HG03439 (cell line): ENCODE measurements around the gene ARMC2.
"Not testable (repeated sequence)": the region's sequence is repeated elsewhere in the genome, so short reads cannot be mapped to it uniquely, and the experiment has no call there.

ENCODE experiments used
- ATAC-seq: cut with Tn5 transposase; IDR thresholded peaks from one replicate; pipeline ENCODE4 v1.9.1; 2021; ENCODE audit warnings: mild to moderate bottlenecking, moderate library complexity; ENCODE audit not compliant: unreplicated experiment

ARMC2 gene

DNA sequence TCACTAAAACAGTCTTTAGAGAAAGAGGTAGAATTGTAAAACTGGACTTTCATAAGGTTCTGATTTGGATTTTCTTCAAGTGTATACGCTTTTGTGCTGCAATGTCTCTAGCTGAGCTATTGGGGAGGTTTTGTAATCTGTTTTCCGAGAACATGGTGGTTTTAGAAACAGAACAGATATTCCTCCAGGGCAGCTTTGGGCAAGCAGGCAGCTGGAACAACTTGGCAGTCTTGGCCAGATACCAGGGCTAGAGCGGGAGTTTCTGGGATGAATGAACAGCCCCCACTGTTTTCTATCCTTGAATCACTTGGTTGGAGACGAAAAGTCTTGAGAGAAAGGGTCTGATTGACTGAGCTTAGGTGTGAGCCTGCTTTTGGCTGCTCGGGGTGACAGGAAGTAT, 17.1 kb upstream of the ARMC2 start:
- no peak for ATAC-seq

DNA sequence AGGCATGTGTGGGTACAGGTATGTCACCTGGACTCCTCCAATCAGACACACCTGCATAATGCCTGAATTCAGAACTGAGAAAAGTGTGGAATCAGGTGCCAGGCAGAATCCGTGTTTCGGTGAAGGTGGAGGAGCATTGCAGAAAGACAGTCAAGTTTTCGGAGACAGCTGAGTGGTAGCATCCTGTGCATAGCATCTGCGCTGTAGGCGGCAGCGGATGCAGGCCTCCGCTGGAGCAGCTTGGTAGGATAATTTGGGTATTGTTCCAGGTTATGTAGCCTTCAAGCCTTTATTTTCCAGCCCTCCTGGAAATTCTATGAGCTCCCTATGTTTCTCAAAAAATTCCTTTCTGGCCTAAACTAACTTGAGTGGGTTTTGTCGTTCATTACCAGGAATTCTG, 15.5 kb upstream of the ARMC2 start:
- ATAC-seq = no peak

DNA sequence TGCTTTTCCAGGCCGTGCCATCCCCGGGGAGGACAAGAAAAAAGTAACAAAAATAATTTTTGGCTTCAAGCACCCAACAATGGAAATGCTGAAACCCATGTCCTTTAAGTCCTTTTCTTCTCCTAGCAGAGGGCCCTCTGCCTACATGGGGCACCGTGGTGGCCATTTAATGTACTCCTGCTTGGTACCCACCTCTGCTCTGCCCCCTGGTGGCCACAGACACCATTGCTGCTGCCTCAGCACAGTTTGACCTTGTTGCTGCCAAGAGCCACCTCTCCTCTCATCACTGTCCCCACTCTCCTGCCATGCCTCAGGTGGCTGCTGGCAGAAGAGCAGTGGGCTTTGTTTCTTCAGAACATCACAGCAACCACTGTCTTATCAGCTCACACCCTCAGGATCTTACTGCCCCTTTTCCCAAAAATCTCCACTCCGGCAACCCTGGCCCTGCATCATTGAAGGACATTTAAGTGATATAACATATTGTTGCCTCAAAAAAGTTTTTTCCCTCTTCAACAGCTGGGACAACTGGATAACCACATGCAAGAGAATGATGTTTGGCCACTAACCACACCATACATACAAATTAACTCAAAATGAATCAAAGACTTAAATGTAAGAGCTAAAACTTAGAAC, 12.9 kb upstream of the ARMC2 start:
- ATAC-seq = peak; percentile 66

DNA sequence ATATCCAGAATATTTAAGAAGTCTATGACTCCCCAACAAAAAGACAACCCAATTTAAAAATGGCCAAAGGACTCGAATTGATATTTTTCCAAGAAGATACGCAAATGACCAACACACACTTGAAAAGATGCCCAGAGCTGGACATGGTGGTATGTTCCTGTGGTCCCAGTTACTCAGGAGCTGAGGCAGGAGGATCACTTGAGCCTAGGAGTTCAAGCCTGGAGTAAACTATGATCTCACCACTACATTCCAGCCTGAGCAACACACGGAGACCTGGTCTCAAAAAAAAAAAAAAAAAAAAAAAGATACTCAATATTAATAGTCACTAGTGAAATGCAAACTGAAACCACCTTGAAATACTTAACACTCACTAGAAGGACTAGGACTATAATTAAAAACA, 12.2 kb upstream of the ARMC2 start:
- no peak for ATAC-seq

DNA sequence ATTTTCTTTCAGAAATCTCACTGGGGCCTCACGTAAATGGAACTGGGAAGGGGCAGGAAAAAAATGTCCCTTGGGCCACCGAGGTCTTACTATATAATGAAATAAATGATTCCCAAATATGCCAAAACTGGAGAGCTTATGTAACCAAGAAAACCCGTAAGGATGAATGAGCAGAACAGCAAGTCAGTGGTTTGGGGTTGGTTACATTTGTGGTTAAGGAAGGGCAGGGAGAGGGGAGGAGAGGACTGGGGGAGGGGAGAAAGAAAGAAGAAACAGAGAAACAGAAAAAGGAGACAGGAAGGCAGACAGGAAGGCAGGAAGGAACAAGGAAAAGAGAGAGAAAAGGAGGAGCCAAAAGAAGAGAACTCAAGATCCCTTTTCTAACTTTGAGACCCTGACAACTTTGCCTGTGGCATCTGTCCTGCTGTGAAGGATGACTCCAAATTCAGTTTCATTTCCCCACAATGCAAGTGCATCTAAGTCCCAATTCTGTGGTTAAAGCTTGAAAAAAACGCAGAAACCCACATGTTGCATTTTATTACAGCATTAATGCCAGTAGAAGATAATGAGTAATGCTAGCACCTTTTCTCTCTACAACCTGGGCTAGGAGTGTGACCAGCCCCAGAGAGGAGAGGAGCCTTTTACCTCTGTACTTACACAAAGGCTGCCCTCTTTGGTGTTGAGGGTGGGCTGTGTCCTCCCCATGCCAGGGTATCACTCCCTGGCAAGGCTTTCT, 10.8 kb upstream of the ARMC2 start:
- no peak for ATAC-seq

DNA sequence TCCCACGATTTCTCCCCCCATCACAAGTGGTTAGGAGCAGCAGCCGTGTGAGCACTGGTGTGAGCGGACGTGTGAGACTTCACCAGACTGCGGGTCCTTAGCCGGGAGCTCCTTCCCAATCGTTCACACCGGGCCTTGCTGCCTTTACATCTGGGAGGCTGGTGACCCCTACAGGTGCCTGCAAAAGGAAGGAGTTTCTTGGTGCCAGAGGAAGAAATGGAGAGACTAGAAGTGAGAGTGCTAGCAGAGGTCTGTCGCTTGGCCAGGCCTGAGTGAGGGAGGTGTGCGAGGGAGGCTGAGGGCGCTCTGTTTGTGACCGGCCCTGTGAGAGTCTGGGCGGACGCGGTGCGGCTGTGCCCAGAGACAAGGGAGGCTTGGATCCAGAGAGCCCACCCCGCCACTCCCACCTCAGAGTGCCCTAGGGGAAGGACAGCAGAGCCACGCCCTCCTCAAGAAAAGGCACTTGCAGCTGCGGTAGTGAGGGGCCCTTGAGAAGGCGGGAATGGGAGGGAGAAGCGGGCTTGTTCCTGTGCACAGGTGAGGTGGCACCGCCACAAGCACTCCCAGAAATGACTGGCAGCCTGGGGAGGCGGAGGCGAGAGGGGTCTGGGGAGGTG, 10.0 kb upstream of the ARMC2 start:
- ATAC-seq = no peak

DNA sequence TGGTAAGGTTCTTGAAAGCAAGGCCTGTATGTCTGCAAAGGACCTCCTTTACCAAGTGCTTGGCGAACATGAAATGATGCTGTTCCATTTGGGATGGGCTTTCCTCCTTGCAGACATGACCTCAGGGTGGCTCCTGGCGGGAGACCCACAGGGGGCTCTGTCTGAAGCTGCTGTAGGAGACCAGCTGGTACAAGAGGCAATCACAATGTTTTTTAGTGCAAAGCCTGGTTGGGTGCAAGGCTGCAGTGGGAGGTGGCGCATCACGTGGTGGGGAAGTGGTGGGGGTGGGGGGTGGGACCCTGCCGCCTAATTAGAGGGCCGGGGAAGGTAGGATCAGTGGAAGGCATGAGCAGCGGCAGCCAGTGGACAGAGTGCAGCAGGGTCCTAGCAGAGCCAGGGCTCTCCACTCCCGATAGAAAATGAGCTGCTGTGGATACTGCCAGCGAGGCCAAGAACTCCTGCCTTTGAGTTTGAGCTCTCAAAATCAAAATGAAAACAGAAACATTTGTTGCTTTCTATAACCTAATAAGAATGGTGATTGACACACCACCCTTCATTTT, 9.1 kb upstream of the ARMC2 start:
- ATAC-seq = no peak

DNA sequence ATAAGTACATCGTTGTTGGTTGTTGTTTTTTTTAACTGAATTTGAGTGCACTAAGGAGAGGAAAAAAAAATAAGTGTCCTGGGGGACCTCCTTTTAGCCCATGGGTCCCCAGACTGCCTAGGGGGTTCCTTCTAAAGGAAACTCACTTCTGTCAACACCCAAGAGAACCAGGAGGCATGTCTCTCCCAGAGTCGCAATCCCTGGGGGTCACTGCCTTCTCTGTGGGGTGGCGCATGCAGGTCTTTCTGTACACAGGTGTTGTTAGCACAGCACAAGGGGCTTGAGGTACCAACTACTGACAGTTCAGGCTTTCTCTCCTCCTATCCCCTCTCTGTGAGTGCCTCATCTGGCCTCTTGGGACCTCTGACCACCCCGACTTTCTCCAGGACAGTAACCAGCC, 7.3 kb upstream of the ARMC2 start:
- no peak for ATAC-seq

DNA sequence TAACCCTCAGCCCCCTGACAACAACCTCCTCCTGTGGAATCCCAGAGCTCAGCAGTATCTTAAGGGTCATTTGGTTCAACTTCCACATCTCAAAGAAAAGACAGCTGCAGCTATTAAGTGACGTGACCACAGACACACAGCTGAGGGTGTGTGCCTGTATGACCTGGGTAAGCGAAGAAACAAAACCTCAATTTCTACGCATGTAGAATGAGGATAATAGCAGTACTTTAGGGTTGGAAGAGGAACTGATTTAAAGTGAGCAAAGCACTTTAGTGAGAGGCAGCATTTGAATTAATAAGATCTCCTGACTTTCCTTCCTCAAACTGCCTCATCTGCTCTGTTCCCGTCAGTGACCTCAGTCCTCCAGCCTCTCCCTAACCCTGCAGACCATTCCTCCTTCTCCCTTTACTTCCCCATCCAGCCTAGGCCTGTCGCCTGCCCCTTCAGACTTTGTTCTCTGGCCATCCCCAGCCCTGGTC, 6.8 kb upstream of the ARMC2 start:
- ATAC-seq = no peak

DNA sequence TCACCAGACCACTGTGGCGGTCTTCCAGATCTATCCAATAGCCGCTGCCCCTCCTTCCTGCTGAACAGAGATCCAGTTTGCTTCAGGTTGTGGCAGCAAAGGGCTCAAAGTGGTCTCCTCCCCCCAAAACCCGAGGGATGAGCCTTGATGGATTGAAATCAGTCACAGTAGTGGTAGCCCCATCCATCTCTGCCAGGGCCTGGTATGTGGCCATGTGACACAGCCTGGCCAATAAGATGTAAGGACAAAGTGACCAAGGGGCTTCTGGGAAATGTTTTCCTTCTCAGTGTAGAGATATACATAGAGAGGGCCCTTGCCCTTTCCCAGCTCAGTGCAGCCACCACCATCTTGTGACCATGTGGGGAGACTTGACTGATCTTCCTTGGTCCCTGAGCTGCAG, 4.1 kb upstream of the ARMC2 start:
- ATAC-seq = no peak

DNA sequence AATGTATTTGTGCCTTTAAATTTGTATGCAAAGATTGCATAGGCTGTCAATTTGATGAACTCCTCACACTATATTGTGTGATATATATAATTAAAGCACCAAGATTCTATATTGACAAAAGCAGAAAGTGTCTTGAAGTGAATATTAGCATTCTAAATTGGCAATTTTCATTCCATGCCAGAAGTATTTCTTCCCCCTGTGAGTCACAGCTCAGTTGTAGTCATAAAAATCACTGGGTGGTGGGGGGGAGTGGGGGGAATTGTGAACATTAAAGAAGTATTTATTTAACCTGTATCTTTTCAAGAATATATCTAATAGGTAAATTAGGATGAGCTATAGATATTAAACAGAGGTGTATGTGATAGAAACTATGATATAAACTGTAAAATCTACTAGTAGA, 3.1 kb upstream of the ARMC2 start:
- no peak for ATAC-seq

DNA sequence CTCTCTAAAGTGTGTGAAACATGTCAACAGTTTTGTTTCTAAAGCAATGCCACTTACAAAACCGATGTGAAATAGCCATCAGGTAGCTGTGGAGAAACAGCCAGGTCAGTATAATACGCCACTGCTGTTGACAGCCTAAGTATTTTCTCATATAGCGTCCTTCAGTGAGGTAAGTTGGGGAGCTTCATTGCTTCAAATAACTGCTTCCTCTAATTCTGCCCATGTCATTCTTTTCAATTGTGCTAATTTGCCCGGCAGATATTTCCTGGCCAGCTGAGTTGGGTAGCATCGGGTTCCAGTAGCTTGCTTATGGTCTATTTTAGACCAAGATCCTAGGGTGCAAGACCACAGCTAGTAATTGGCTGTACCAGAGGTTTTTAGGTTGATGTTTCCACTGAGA, 2.1 kb upstream of the ARMC2 start:
- ATAC-seq = no peak

DNA sequence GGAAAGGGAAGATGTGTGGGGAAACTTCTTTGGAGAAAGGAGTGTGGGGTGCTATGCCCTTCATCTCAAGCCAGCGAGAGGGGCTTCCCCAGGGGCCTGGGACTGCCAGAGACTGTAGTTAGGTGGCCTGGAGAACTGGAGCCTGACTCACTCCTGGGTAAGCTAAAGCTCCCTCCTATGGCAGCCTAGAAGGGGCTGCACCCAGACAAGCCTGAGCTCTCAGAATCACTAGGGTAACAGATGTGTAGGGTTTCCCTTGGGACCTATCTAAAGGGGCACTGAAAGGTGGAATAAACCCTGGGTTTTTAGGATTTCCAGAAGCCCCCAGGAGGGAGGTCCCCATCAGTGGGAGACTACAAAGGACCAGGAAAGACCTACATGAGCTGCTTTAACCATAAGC, 1.6 kb upstream of the ARMC2 start:
- no peak for ATAC-seq

DNA sequence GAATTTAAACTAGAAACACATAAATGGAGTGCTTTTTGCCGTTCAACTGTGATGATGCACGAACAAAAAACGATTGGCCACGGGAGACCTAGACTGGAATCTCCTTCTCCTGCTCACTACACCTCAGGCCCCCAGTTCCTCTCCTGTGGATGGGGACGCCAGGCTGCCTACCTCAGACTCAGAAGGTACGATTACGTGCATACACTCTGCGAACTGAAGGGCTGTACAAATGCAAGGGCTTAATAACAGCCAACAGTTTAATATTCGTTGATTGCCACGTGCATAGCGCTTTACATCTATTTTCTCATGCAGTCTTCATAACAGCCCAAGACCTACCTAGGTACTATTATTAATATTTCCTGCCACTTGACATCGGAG, 495 bp upstream of the ARMC2 start:
- no peak for ATAC-seq

DNA sequence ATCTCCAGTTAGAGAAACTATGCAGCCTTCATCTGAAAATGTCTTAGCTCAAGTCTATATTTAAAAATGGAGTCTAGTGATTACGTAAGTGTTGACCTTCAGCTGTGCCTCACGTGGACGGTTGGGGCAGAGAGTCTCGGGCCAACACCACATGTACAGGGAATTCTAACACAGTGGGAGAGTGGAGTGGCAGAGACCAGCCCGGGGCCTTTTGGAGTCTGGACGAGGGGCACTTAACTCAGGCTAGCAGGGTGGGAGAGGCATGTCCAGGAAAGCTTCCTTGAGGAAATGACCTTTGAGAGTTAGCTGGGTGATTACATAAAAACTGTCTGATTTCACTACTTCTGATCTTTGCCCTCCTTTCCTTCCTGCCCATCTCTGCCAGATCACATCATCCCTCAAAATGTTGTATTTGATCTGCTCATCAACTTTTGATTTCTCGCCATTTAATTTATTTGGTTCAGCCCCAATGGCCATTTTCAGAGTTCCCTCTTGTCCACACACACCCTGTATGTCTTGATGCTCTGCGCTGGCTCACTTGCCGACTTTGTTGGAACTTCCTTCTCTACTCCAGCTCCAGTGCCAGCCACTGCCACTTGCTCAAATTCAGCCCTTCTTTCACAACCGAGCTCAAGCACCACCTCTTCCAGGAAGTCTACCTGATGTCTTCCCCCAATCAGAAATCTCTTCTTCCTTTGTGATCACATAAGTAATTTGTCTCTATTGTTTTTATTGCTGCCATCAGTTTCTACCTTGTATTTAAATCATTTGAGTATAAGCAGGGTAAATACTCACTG, 2.6 kb downstream of the ARMC2 start:
- ATAC-seq = no peak

DNA sequence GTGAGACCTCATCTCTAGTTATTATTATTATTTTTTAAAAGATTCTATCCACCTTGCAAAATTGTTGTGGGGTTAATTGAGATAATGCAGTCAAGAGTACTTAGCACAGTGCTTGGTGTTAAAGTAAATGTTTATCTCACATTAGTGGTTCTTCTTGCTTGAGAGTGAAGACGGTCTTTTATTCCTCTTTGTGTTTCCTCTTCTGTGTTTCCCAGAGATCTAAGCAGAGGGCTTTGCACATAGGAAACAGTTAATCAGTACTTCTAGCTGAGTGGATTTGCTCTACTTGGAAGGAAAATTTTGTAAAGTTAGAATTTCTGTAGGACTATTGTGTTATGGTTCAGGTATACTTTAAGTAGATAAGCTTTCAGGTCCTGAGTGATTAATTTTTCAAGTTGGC, 3.5 kb downstream of the ARMC2 start:
- ATAC-seq = no peak

DNA sequence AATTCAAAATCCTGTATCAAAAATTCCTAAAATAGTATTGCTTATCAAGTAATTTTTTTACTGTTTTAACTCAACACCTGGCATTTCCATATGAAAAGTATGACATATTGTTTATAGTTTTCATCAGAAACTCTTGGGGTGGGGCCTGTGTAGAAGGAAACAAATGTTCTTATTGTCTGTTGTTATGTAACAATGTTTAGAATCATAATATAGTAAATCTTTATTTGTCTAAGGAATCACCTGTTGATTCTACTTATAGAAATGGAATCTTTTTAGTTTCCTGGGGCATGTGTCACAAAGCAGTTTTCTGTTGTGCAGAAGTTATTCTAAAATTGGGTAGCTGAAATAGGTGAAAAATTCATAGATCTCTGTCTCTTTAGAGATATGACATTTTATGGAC, 4.9 kb downstream of the ARMC2 start:
- no peak for ATAC-seq

DNA sequence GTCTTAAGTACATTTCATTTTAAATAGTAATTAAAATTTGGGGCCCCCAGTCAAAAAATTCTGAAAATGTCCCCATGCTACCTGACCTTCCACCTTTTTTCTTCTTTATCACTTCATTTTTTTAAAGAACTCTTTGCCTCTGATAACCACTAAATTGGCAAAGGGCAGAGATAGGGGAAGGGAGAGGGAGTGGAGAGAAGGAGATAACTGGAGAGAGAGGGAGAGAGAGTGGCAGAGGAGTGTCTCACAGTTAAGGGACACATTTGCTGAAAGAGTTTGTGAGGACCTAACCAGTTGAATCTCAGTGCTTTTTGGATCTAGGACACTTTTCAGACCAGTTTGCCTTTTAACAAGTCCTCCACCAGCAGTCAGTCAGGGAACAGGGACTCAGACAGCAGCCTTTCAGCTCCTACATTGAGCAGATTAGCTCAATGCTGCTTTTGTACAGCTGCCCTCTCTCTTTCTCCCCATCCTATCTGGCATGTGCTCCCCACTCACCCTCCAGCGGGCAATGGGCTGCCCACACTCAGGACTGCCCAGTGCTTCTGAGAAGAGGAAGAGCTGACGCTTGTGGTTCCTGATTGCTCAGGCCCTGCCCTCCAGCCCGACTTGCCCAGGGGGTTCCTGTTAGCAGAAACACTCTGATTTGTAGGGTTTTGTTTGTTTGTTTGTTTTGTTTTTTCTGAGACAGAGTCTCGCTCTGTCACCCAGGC, 14.4 kb downstream of the ARMC2 start:
- ATAC-seq = no peak

DNA sequence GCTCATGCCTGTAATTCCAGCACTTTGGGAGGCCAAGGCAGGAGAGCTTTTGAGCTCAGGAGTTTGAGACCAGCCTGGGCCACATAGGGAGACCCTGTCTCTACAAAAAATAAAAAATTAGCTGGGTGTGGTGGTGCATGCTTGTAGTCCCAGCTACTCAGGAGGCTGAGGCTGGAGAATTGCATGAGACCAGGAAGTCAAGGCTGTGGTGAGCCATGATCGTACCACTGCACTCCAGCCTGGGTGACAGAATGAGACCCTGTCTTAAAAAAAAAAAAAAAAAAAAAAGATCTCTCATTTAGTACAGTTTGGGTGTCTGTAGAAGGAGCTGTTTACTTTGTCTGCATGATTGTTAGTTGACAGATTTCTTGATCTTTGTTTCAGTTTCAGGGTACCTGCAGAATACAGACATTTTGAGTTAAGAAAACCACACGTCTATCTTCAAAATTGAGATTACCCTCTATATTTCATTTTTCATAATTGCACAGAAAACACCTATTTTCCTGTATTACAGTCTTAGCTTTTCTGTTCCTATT, 17.6 kb downstream of the ARMC2 start:
- not testable (repeated sequence) for ATAC-seq

DNA sequence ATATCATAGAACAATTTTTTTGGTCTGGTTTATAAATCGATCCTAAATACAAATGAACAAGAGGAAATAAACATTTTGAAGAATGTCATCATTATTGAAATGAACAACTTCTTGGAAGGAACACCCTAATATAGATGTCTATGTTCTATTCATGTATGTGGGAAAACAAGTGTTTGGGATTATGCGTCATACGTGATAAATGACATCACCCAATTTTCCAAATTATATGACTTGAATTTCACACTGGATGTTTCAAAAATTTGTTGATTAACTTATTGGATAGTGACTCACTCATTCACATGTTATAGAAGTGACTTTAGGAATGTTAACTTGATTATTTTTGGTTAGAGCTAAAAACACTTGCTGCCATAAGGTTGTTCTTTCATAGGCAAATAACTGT, 18.6 kb downstream of the ARMC2 start:
- ATAC-seq = no peak
